Neutrophil (primary cell): Measurements from ENCODE around the gene HPCAL4.

Experiments used
- H3K27ac ChIP-seq: fragments of 200-600 bp; sonication (generic); 2 replicates; pipeline ENCODE4 v1.5.1; 2016; ENCODE audit warnings: mild to moderate bottlenecking, moderate library complexity
- H3K27me3 ChIP-seq: fragments of 200-600 bp; sonication (generic); 2 replicates; pipeline ENCODE4 v1.6.0; 2016; ENCODE audit warnings: mild to moderate bottlenecking
- H3K36me3 ChIP-seq: fragments of 200-600 bp; sonication (generic); 2 replicates; pipeline ENCODE4 v1.5.1; 2017
- H3K4me1 ChIP-seq, 2 experiments: fragments of 200-600 bp in 1 of 2; sonication (generic) in 1 of 2; 1 replicate in 1 of 2; 2 replicates in 1 of 2; pipeline versions ENCODE4 v1.5.1 to v1.6.1; 2013 to 2016; ENCODE audit warnings: low read depth in 1 of 2, low read length in 1 of 2, mild to moderate bottlenecking in 1 of 2, moderate library complexity in 1 of 2; ENCODE audit not compliant: control insufficient read depth in 1 of 2, insufficient read depth in 1 of 2
- H3K4me3 ChIP-seq, 2 experiments: fragments of 200-600 bp in 1 of 2; sonication (generic) in 1 of 2; 1 replicate in 1 of 2; 2 replicates in 1 of 2; pipeline ENCODE4 v1.5.1; 2013 to 2016; ENCODE audit warnings: low read depth in 1 of 2, low read length in 1 of 2, mild to moderate bottlenecking in 1 of 2, moderate library complexity in 1 of 2
- H3K9me3 ChIP-seq: fragments of 200-600 bp; sonication (generic); 2 replicates; pipeline ENCODE4 v1.5.1; 2016
- CTCF ChIP-seq: fragments of 200-600 bp; sonication (generic); IDR thresholded peaks from 2 replicates; pipeline ENCODE4 v1.5.1; 2016; ENCODE audit warnings: antibody characterized with exemption

HPCAL4 gene

GRCh38 chr1:39631361-39632322 is 59.6 kb downstream of the HPCAL4 start:
- no peak overlapping the region for H3K4me3 ChIP-seq
- TF ChIP-seq CTCF = no peak

GRCh38 chr1:39628807-39629350 is 62.4 kb downstream of the HPCAL4 start:
- H3K4me1 ChIP-seq = no peaks in the 10 kb centered on the region
- H3K27ac ChIP-seq = no peak overlapping the region
- no peak for TF ChIP-seq CTCF
- no peaks in the 10 kb centered on the region for H3K9me3 ChIP-seq
- H3K36me3 ChIP-seq = no peaks in the 10 kb centered on the region
- no peak overlapping the region for H3K4me3 ChIP-seq
- peaks cover 8% of the 10 kb centered on the region for H3K27me3 ChIP-seq

More at GRCh38 chr1:39631361-39632322, 59.6 kb downstream of the HPCAL4 start:
- no peaks in the 10 kb centered on the region for H3K9me3 ChIP-seq
- peaks cover 13% of the 10 kb centered on the region for H3K27me3 ChIP-seq
- no peaks in the 10 kb centered on the region for H3K36me3 ChIP-seq
- H3K4me1 ChIP-seq = no peaks in the 10 kb centered on the region
- no peak overlapping the region for H3K27ac ChIP-seq
